OCI-LY1 (cell line): ENCODE results near the gene ZNF548.

Experiments used
- EZH2 ChIP-seq: fragments of 200-600 bp; sonication (generic), shearing (Covaris generic); IDR thresholded peaks from 2 replicates; pipeline ENCODE4 v1.8.0; 2017; ENCODE audit warnings: borderline replicate concordance, mixed run types, mild to moderate bottlenecking, antibody characterized with exemption, low read length, moderate library complexity, mixed read lengths
- TF ChIP-seq, protein P1 (sequence below): fragments of 200-600 bp; sonication (generic), shearing (Covaris generic); IDR thresholded peaks from 2 replicates; pipeline ENCODE4 v1.5.1; 2017; ENCODE audit warnings: mild to moderate bottlenecking, antibody characterized with exemption, low read length, moderate library complexity, mixed read lengths

DNA sequence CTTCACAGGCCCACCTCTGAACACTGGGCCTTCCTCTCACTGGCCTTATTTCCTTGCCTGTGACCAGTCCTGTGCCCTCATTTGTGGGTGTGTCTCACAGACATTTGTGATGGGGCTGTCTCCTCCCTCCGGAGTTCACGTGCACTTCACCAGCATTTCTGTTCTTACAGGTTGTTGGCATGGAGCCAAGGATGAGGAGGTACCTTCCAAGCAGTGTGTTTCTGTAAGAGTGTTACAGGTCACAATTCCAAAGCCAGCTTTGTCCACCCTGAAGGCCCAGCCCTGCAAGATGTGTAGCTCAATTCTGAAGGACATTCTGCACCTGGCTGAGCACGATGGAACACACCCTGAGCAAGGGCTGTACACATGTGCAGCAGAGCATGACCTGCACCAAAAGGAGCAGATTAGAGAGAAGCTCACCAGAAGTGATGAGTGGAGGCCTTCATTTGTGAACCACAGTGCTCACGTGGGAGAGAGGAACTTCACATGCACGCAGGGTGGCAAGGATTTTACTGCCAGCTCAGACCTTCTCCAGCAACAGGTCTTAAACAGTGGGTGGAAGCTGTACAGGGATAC is 53.6 kb downstream of the ZNF548 start:
- TF ChIP-seq, protein P1, sequence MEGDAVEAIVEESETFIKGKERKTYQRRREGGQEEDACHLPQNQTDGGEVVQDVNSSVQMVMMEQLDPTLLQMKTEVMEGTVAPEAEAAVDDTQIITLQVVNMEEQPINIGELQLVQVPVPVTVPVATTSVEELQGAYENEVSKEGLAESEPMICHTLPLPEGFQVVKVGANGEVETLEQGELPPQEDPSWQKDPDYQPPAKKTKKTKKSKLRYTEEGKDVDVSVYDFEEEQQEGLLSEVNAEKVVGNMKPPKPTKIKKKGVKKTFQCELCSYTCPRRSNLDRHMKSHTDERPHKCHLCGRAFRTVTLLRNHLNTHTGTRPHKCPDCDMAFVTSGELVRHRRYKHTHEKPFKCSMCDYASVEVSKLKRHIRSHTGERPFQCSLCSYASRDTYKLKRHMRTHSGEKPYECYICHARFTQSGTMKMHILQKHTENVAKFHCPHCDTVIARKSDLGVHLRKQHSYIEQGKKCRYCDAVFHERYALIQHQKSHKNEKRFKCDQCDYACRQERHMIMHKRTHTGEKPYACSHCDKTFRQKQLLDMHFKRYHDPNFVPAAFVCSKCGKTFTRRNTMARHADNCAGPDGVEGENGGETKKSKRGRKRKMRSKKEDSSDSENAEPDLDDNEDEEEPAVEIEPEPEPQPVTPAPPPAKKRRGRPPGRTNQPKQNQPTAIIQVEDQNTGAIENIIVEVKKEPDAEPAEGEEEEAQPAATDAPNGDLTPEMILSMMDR: no peak
- TF ChIP-seq EZH2: no peak
